ENCODE data around the gene BTK.

The BTK gene

GRCh38 chrX:101417981-101418841, 32.2 kb upstream of the BTK start:
- H3K4me3 ChIP-seq (ENCODE audit: low read depth, low read length) = peak overlapping the region; percentile 56
- no peak for TF ChIP-seq CTCF (IDR thresholded peaks at IDR 0.05; ENCODE audit: low read depth, low read length)
- TF ChIP-seq MYC (IDR thresholded peaks at IDR 0.05; ENCODE audit: low read depth, low read length) = no peak
- peak; percentile 71 for DNase-seq (ENCODE audit: low read depth)

GRCh38 chrX:101417190-101417589, 31.2 kb upstream of the BTK start:
- no peak for TF ChIP-seq MYC (IDR thresholded peaks at IDR 0.05; ENCODE audit: low read depth, low read length)
- TF ChIP-seq MAX (IDR thresholded peaks at IDR 0.05; ENCODE audit: low read depth, low read length) = no peak
- no peak for TF ChIP-seq POLR2A (IDR thresholded peaks at IDR 0.05; ENCODE audit: extremely low read depth, insufficient read length)
- no peak for TF ChIP-seq CTCF (IDR thresholded peaks at IDR 0.05; ENCODE audit: low read depth, low read length)
- DNase-seq (ENCODE audit: low read depth) = no peak
- no peak overlapping the region for H3K4me3 ChIP-seq (ENCODE audit: low read depth, low read length)

- DNase-seq (ENCODE audit: low read depth) = no peak
- no peak for TF ChIP-seq MAX (IDR thresholded peaks at IDR 0.05; ENCODE audit: low read depth, low read length)
- TF ChIP-seq POLR2A (IDR thresholded peaks at IDR 0.05; ENCODE audit: extremely low read depth, insufficient read length) = no peak
- no peak for TF ChIP-seq CTCF (IDR thresholded peaks at IDR 0.05; ENCODE audit: low read depth, low read length)
- no peak for TF ChIP-seq MYC (IDR thresholded peaks at IDR 0.05; ENCODE audit: low read depth, low read length)
- H3K4me3 ChIP-seq (ENCODE audit: low read depth, low read length) = no peak overlapping the region
Observed at GRCh38 chrX:101416691-101417090, 30.7 kb upstream of the BTK start.

- peak; percentile 38 for TF ChIP-seq CTCF (IDR thresholded peaks at IDR 0.05; ENCODE audit: low read depth, low read length)
- TF ChIP-seq MAX (IDR thresholded peaks at IDR 0.05; ENCODE audit: low read depth, low read length) = no peak
- DNase-seq (ENCODE audit: low read depth) = peak; percentile 77
Observed at GRCh38 chrX:101415180-101416145, 29.5 kb upstream of the BTK start.

GRCh38 chrX:101411984-101412383, 26.0 kb upstream of the BTK start:
- H3K4me3 ChIP-seq (ENCODE audit: low read depth, low read length) = no peak overlapping the region
- no peak for DNase-seq (ENCODE audit: low read depth)
- TF ChIP-seq MAX (IDR thresholded peaks at IDR 0.05; ENCODE audit: low read depth, low read length) = no peak
- TF ChIP-seq MYC (IDR thresholded peaks at IDR 0.05; ENCODE audit: low read depth, low read length) = no peak
- no peak for TF ChIP-seq POLR2A (IDR thresholded peaks at IDR 0.05; ENCODE audit: extremely low read depth, insufficient read length)
- no peak for TF ChIP-seq CTCF (IDR thresholded peaks at IDR 0.05; ENCODE audit: low read depth, low read length)

More at GRCh38 chrX:101415180-101416145, 29.5 kb upstream of the BTK start:
- no peak overlapping the region for H3K4me3 ChIP-seq (ENCODE audit: low read depth, low read length)
